Activated gamma-delta T cell treated with Interleukin-2 at 50 U/mL for 16 hours (primary cell): ENCODE data around the gene RITA1.

Source experiments
- DNase-seq: peaks from one replicate; pipeline ENCODE4 v3.0.0-alpha.2; 2020

The RITA1 gene

DNA sequence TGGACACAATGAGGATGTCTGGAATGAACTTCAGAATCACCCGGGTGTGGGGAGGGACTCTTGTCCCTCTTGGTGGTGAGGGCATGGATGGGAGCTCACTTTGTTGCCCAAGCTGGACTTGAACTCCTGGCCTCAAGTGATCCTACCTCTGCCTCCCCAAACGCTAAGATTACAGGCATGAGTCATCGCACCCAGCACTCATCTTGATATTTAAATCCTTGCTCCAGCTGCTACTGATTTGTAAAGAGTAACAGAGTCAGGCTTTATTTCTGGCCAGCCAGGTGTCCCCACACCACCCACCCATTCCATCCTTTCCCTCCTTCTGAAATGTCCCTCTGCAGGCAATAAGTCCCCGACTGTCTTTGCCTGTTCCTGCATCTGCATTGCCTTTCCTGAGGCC, 5.2 kb upstream of the RITA1 start:
- DNase-seq: no peak

- no peak for DNase-seq
Observed at GRCh38 chr12:113181975-113182374, 3.5 kb upstream of the RITA1 start.

GRCh38 chr12:113183030-113183589, 2.4 kb upstream of the RITA1 start:
- no peak for DNase-seq

GRCh38 chr12:113184098-113184899, 1.2 kb upstream of the RITA1 start:
- no peak for DNase-seq

DNA sequence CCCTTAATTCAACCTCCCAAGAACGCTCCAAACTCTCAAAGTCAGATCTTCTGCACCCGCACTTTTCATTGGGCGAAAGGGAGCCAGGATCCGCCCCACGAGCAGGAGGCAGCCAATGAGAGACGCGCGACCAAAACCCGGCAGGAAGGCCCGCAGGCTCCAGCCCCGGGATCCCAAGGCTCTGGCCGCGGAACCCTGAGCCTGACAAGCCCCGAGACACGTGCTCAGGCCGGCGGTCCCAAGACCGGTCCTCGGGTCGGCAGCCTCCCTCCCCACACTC, 681 bp upstream of the RITA1 start:
- DNase-seq: peak; percentile 82

GRCh38 chr12:113186033-113186365, 478 bp downstream of the RITA1 start:
- no peak for DNase-seq

DNA sequence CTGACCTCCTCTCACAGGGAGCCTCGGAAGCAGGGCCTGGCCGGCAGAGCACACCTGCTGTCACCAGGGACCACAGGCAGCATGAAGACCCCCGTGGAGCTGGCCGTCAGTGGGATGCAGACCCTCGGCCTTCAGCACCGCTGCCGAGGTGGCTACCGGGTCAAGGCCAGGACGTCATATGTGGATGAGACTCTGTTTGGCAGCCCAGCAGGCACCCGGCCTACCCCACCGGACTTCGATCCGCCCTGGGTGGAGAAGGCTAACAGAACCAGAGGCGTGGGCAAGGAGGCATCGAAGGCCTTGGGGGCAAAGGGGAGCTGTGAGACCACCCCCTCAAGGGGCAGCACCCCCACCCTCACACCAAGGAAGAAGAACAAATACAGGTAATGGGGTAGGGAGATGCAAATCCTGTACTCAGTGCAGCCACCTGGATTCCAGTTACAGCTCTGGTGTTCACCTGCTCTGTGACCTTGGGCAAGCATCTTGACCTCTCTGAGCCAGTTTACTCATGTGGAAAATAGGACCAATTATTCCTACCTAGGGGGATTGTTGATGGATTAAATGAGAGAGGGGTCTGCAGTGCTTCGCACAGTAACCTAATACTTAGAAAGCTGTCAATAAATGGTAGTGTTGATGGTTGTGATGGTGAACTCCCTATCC, 1.3 kb downstream of the RITA1 start:
- no peak for DNase-seq

GRCh38 chr12:113189361-113189760, 3.8 kb downstream of the RITA1 start:
- no peak for DNase-seq

DNA sequence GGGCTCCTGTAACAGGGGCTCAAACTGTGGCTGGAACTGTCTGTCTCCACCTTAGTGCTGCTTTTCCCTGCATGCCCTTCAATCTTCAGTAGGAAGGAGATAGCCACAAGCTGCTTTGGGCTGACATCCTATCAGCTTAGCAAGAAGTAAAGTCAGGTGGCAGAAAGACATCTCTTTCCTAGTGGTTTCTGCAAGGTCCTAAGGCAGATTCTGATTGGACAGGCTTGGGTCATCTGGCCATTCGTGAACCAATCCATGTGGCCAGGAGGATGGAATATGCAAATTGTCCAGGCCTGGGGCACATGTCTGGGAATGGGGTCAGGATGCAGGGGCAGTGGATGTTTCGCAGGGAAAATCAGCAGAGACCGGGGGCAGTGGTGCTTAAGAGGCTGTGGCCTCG, 5.2 kb downstream of the RITA1 start:
- DNase-seq: no peak

DNA sequence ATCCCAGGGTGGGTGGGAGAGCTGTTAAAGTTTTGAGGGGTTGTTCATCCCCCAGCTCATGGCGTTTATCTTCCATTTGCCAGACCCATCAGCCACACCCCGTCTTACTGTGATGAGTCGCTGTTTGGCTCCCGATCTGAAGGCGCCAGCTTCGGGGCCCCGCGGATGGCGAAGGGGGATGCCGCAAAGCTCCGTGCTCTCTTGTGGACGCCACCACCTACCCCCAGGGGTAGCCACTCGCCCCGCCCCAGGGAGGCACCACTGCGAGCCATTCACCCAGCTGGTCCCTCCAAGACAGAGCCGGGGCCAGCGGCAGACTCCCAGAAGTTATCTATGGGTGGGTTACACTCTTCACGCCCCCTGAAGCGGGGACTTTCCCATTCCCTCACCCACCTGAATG, 5.7 kb downstream of the RITA1 start:
- DNase-seq: no peak

DNA sequence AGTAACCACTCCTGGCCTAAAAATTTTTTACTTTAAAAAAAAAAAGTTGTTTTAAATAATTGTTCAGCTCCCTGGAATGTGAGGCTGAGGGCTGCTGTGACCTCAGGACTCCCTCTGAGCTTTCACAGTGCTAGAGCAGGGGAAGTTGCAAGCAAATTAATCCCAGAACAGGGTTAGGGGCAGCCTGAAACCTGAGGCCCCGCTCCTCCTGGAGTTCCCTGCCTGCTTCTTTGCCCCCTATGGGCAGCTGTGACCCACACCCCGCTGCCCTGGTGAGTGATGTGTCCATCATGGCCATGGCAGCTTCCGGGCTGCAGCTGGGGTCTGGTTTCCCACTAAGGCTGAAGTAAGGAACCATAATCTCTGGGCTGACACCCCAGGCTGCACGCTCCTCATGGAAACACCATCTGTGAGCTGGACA, 9.5 kb downstream of the RITA1 start:
- DNase-seq: no peak

DNA sequence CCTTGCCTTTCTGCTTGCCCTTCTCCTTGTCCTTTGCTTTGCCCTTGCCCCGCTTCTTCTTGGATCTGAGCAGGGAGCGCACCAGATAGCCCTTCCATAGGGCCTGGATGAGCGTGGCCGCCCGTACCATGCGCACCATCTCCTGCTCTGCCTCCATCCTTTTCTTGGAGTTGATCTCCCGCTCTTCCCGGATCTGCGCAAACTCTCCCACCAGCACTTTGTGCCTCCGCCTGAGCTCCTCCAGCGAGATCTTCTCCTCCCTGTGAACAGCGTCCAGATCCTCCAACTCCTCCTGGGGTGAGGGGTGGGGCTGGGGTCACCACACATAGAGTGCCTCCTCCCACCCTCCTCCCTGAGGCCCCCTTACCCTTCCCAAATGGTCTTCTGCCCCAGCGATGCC, 10.1 kb downstream of the RITA1 start:
- DNase-seq: no peak

- DNase-seq: no peak
Observed at GRCh38 chr12:113196582-113196981, 11.1 kb downstream of the RITA1 start.

- DNase-seq: peak; percentile 44
Observed at GRCh38 chr12:113196990-113197389, 11.5 kb downstream of the RITA1 start.

DNA sequence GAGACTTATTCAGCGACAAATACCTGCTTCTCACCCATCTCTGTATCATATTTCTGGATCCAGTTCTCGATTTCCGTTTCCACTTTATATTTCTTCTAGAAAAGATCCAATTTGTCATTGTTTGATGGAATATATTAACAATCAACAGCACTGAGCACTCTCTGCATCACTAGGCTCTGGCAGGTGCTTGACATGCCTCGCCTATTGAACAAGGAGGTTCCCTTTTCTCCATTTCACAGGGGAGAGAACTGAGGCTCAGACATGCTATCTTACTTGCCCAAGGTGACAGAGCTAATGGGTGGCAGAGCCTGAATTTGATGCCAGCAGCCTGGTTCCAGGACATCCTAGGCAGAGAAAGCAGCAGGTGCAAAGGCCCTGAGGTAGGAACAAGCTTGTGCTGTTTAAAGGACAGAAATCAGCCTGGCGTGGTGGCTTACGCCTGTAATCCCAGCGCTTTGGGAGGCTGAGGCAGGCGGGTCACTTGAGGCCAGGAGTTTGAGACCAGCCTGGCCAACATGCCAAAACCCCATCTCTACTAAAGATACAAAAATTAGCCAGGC, 12.1 kb downstream of the RITA1 start:
- DNase-seq: no peak

GRCh38 chr12:113198296-113198695, 12.8 kb downstream of the RITA1 start:
- DNase-seq: no peak

- DNase-seq: no peak
Observed at GRCh38 chr12:113200021-113200797, 14.7 kb downstream of the RITA1 start.

DNA sequence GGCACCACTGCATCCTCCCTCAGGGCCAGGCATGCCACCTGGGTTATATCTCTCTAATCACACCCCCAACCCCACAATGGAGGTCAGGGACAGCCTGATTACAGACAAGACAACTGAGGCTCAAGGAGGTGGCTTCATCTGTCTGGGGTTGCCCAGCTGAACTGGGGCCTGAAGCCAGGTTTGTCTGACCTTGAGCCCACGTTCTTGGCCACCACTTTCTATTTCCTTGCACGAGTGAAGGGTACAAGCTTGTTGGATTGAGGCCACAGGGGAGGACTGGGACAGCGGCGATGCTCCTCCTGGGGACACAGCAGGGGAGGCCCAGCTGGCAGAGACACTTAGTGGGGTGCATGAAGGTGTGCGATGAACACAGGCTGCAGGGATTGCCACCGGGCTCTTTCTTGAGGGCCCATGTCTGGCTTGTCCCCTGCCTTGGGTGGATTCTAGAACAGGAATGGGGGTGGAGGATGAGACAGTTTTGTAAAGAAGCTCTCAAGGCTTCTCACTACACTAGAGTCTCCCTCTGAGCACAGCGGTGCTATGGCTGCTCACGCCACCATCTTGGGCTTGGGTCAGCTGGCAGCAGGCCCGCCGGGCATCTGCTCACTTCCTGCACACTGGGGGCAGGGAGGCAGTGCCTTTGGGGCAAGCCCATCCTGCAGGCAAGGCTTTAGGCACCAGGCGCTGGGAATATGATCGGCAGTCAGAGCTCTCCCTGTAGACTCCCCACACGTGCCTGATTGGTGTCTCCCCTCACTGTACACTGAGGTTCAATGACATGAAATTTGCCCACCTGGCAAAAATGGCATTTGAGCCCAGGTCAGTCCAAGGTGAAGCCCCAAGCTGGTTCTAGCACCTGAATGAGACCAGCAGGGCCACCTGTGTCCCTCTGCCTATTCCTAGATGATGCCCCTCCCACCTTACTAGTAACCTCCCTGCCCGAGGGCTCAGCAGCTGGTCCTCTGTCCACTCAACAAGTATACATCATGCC, 16.0 kb downstream of the RITA1 start:
- no peak for DNase-seq

DNA sequence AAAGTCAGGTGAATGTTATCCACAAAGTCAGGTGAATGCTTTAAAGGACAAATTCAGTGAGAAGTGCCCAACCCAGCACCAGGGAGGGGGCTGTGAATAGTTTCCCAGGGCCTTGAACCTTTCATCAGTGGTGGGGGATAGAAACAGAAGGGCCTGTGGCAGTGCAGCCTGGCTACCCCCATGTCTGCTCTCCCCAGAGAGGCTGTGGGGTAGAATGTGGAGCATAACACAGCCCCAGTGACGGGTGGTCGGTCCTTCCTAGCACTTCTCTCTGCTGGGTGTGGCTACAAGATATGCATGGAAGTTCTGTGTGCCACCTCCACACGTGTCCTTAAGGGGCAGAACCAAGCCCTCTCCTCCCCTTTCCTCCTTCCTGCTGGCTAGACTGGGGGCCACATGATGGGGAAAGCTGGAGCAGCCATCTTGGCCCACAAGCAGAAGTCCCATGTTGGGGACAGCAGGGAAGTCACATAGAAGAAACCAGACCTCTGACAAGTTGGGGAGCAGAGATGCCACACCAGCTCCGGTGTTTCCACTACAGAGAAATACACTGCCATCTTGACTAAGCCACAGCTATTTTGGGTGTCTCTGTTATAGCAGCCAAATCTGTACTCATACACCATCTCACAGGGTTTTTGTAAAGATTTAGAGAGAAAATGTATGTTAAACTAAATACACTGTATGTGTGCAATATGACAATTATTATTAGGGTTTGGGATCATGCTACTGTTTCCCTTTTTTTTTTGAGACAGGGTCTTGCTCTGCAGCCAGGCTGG, 17.0 kb downstream of the RITA1 start:
- no peak for DNase-seq

DNA sequence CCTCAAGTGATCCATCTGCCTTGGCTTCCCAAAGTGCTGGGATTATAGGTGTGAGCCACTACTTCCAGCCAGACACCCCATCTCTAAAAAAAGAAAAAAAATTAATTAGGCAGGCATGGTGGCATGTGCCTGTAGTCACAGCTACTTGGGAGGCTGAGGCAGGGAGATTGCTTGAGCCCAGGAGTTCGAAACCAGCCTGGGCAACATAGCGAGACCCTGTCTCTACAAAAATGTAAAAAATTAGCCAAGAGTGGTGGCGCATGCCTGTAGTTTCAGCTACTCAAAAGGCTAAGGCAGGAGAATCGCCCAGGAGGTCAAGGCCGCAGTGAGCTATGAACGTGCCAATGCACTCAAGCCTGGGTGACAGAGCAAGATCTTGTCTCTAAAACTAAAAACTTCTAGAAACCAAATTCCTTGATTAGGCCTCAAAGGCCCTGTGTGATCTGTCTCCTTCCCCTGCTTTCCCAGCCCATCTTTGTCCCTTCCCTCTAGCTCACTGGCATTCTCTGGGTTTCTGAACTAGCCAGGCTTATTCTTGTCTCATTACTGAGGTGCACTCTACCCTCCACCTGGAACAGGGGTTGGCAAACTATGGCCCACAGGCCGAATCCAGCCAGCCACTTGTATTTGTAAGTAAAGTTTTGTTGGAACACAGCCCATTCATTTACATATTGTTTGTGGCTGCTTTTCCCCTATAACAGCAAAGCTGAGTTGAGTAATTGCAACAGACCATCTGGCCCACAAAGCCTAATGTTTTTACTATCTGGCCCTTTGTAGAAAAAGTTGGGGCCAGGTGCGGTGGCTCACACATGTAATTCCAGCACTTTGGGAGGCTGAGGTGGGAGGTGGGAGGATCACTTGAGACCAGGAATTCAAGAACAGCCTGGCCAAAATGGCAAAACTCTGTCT, 18.6 kb downstream of the RITA1 start:
- no peak for DNase-seq
